Measurements from ENCODE around the gene FILIP1L.

GRCh38 chr3:99915906-99916432, 198.3 kb downstream of the FILIP1L start:
- TF ChIP-seq CTCF (IDR thresholded peaks at IDR 0.05) = no peak
- TF ChIP-seq POLR2AphosphoS5 (IDR thresholded peaks at IDR 0.05) = no peak
- no peak for TF ChIP-seq POLR2A (IDR thresholded peaks at IDR 0.05)
- TF ChIP-seq EP300 (IDR thresholded peaks at IDR 0.05) = no peak
